GM21737 (cell line): ENCODE data around the gene CABLES1.
"Not testable (repeated sequence)": the region's sequence is repeated elsewhere in the genome, so short reads cannot be mapped to it uniquely, and the experiment has no call there.

Experiments
- ATAC-seq: cut with Tn5 transposase; IDR thresholded peaks from one replicate; pipeline ENCODE4 v1.9.1; 2021; ENCODE audit warnings: mild to moderate bottlenecking, moderate library complexity; ENCODE audit not compliant: unreplicated experiment

The CABLES1 gene

GRCh38 chr18:23141104-23141999 lies 6.1 kb downstream of the CABLES1 start:
- ATAC-seq = no peak

GRCh38 chr18:23142251-23142929 lies 7.1 kb downstream of the CABLES1 start:
- ATAC-seq = no peak

GRCh38 chr18:23143016-23143814 lies 7.9 kb downstream of the CABLES1 start:
- no peak for ATAC-seq

- no peak for ATAC-seq
Observed at GRCh38 chr18:23143815-23144261, 8.6 kb downstream of the CABLES1 start.

GRCh38 chr18:23144640-23145039 lies 9.4 kb downstream of the CABLES1 start:
- ATAC-seq = no peak

GRCh38 chr18:23145621-23146020 lies 10.3 kb downstream of the CABLES1 start:
- no peak for ATAC-seq

- no peak for ATAC-seq
Observed at GRCh38 chr18:23146861-23147469, 11.7 kb downstream of the CABLES1 start.

- no peak for ATAC-seq
Observed at GRCh38 chr18:23148382-23148781, 13.1 kb downstream of the CABLES1 start.

GRCh38 chr18:23149570-23149969 lies 14.3 kb downstream of the CABLES1 start:
- no peak for ATAC-seq

- ATAC-seq = no peak
Observed at GRCh38 chr18:23151414-23152099, 16.3 kb downstream of the CABLES1 start.

GRCh38 chr18:23154030-23154429 lies 18.7 kb downstream of the CABLES1 start:
- ATAC-seq = no peak

GRCh38 chr18:23154823-23155500 lies 19.7 kb downstream of the CABLES1 start:
- no peak for ATAC-seq

- ATAC-seq = no peak
Observed at GRCh38 chr18:23155537-23155936, 20.3 kb downstream of the CABLES1 start.

GRCh38 chr18:23156134-23156533 lies 20.8 kb downstream of the CABLES1 start:
- ATAC-seq = no peak

GRCh38 chr18:23158058-23158457 lies 22.8 kb downstream of the CABLES1 start:
- no peak for ATAC-seq

- not testable (repeated sequence) for ATAC-seq
Observed at GRCh38 chr18:23158884-23159283, 23.6 kb downstream of the CABLES1 start.

- ATAC-seq = no peak
Observed at GRCh38 chr18:23159344-23159743, 24.1 kb downstream of the CABLES1 start.

GRCh38 chr18:23162473-23162872 lies 27.2 kb downstream of the CABLES1 start:
- ATAC-seq = no peak

GRCh38 chr18:23163786-23164533 lies 28.7 kb downstream of the CABLES1 start:
- no peak for ATAC-seq
